Measurements from ENCODE around the gene ERLIN1. TPM values are rescaled to one million over a fixed set of nuclear protein-coding genes. Genes with fewer than 3 reads are reported as not detected.

The ERLIN1 gene
- 10 to 100 TPM; 12.1 to 19.1 TPM for total RNA-seq

- peak; percentile 89 for ATAC-seq (replicated peaks)
- Mint-ChIP-seq H3K27me3 (no peaks in the 10 kb centered on the region), H3K36me3 (ENCODE audit: low read depth) (peaks cover 83% of the 10 kb centered on the region)
Observed at GRCh38 chr10:100185364-100186252, at the start of gene ERLIN1. TSS of gene ERLIN1 (minus strand) at chr10:100186029. CDS start at chr10:100185626, 403 bp downstream.

GRCh38 chr10:100232101-100232500 is 46.3 kb upstream of the ERLIN1 start:
- peak overlapping the region; percentile 78 for H3K27ac Mint-ChIP-seq
- H3K4me1 Mint-ChIP-seq: peaks cover 20% of the 10 kb centered on the region
- H3K9me3 Mint-ChIP-seq: no peaks in the 10 kb centered on the region
- no peaks in the 10 kb centered on the region for H3K27me3 Mint-ChIP-seq
- H3K4me3 Mint-ChIP-seq: no peak overlapping the region
- peaks cover 77% of the 10 kb centered on the region for H3K36me3 Mint-ChIP-seq (ENCODE audit: low read depth)
- ATAC-seq (replicated peaks): no peak

More at GRCh38 chr10:100185364-100186252, at the start of gene ERLIN1:
- Mint-ChIP-seq H3K4me1 (peaks cover 38% of the 10 kb centered on the region), H3K27ac (peak within 1 kb of the TSS; percentile 91), H3K4me3 (peak within 1 kb of the TSS; percentile 91), H3K9me3 (no peaks in the 10 kb centered on the region)

GRCh38 chr10:100229819-100230422 is 44.1 kb upstream of the ERLIN1 start:
- no peaks in the 10 kb centered on the region for H3K27me3 Mint-ChIP-seq
- ATAC-seq (replicated peaks): no peak
- peaks cover 27% of the 10 kb centered on the region for H3K4me1 Mint-ChIP-seq
- H3K9me3 Mint-ChIP-seq: no peaks in the 10 kb centered on the region
- H3K4me3 Mint-ChIP-seq: peak overlapping the region; percentile 94
- peak overlapping the region; percentile 93 for H3K27ac Mint-ChIP-seq
- H3K36me3 Mint-ChIP-seq (ENCODE audit: low read depth): peaks cover 72% of the 10 kb centered on the region

GRCh38 chr10:100223879-100224278 is 38.0 kb upstream of the ERLIN1 start:
- Mint-ChIP-seq H3K4me3 (no peak overlapping the region), H3K27ac (no peak overlapping the region), H3K36me3 (ENCODE audit: low read depth) (peaks cover 79% of the 10 kb centered on the region), H3K9me3 (no peaks in the 10 kb centered on the region), H3K4me1 (peaks cover 19% of the 10 kb centered on the region), H3K27me3 (no peaks in the 10 kb centered on the region)
- ATAC-seq (replicated peaks): no peak

GRCh38 chr10:100222529-100222928 is 36.7 kb upstream of the ERLIN1 start:
- no peaks in the 10 kb centered on the region for H3K27me3 Mint-ChIP-seq
- H3K27ac Mint-ChIP-seq: no peak overlapping the region
- peaks cover 9% of the 10 kb centered on the region for H3K4me1 Mint-ChIP-seq
- no peak overlapping the region for H3K4me3 Mint-ChIP-seq
- H3K9me3 Mint-ChIP-seq: no peaks in the 10 kb centered on the region
- H3K36me3 Mint-ChIP-seq (ENCODE audit: low read depth): peaks cover 90% of the 10 kb centered on the region
- ATAC-seq (replicated peaks): no peak

- H3K36me3 Mint-ChIP-seq (ENCODE audit: low read depth): peaks cover 99% of the 10 kb centered on the region
- no peak for ATAC-seq (replicated peaks)
- no peak overlapping the region for H3K27ac Mint-ChIP-seq
Observed at GRCh38 chr10:100216006-100216405, 30.2 kb upstream of the ERLIN1 start.

GRCh38 chr10:100209303-100209702 is 23.5 kb upstream of the ERLIN1 start:
- Mint-ChIP-seq H3K27me3 (no peaks in the 10 kb centered on the region), H3K36me3 (ENCODE audit: low read depth) (peaks cover 95% of the 10 kb centered on the region), H3K9me3 (no peaks in the 10 kb centered on the region), H3K4me1 (no peaks in the 10 kb centered on the region), H3K4me3 (no peak overlapping the region), H3K27ac (no peak overlapping the region)
- no peak for ATAC-seq (replicated peaks)

More at GRCh38 chr10:100216006-100216405, 30.2 kb upstream of the ERLIN1 start:
- Mint-ChIP-seq H3K9me3 (no peaks in the 10 kb centered on the region), H3K27me3 (no peaks in the 10 kb centered on the region), H3K4me3 (no peak overlapping the region), H3K4me1 (peaks cover 4% of the 10 kb centered on the region)

- Mint-ChIP-seq H3K36me3 (ENCODE audit: low read depth) (peaks cover 97% of the 10 kb centered on the region), H3K4me3 (no peak overlapping the region), H3K9me3 (no peaks in the 10 kb centered on the region), H3K4me1 (peaks cover 3% of the 10 kb centered on the region), H3K27ac (no peak overlapping the region), H3K27me3 (no peaks in the 10 kb centered on the region)
- ATAC-seq (replicated peaks): no peak
Observed at GRCh38 chr10:100208276-100208675, 22.4 kb upstream of the ERLIN1 start.

GRCh38 chr10:100204370-100204769 is 18.5 kb upstream of the ERLIN1 start:
- no peak for ATAC-seq (replicated peaks)
- no peaks in the 10 kb centered on the region for H3K27me3 Mint-ChIP-seq
- H3K9me3 Mint-ChIP-seq: no peaks in the 10 kb centered on the region
- peaks cover 98% of the 10 kb centered on the region for H3K36me3 Mint-ChIP-seq (ENCODE audit: low read depth)
- H3K4me1 Mint-ChIP-seq: peaks cover 3% of the 10 kb centered on the region
- peak overlapping the region; percentile 84 for H3K27ac Mint-ChIP-seq
- no peak overlapping the region for H3K4me3 Mint-ChIP-seq

- Mint-ChIP-seq H3K27me3 (no peaks in the 10 kb centered on the region), H3K4me3 (no peak overlapping the region), H3K4me1 (peaks cover 3% of the 10 kb centered on the region), H3K9me3 (no peaks in the 10 kb centered on the region), H3K36me3 (ENCODE audit: low read depth) (peaks cover 98% of the 10 kb centered on the region), H3K27ac (no peak overlapping the region)
- ATAC-seq (replicated peaks): no peak
Observed at GRCh38 chr10:100201549-100201948, 15.7 kb upstream of the ERLIN1 start.

- Mint-ChIP-seq H3K36me3 (ENCODE audit: low read depth) (peaks cover 91% of the 10 kb centered on the region), H3K4me3 (no peak overlapping the region), H3K27me3 (no peaks in the 10 kb centered on the region), H3K27ac (no peak overlapping the region), H3K4me1 (peaks cover 5% of the 10 kb centered on the region), H3K9me3 (no peaks in the 10 kb centered on the region)
- ATAC-seq (replicated peaks): no peak
Observed at GRCh38 chr10:100194711-100195110, 8.9 kb upstream of the ERLIN1 start.

GRCh38 chr10:100192350-100192749 is 6.5 kb upstream of the ERLIN1 start:
- ATAC-seq (replicated peaks): no peak
- Mint-ChIP-seq H3K27ac (no peak overlapping the region), H3K36me3 (ENCODE audit: low read depth) (peaks cover 91% of the 10 kb centered on the region), H3K9me3 (no peaks in the 10 kb centered on the region), H3K27me3 (no peaks in the 10 kb centered on the region), H3K4me3 (no peak overlapping the region), H3K4me1 (peaks cover 11% of the 10 kb centered on the region)

- peaks cover 86% of the 10 kb centered on the region for H3K36me3 Mint-ChIP-seq (ENCODE audit: low read depth)
- H3K4me3 Mint-ChIP-seq: peak overlapping the region; percentile 91
- peak overlapping the region; percentile 91 for H3K27ac Mint-ChIP-seq
- H3K27me3 Mint-ChIP-seq: no peaks in the 10 kb centered on the region
- H3K9me3 Mint-ChIP-seq: no peaks in the 10 kb centered on the region
- peaks cover 42% of the 10 kb centered on the region for H3K4me1 Mint-ChIP-seq
- ATAC-seq (replicated peaks): peak; percentile 67
Observed at GRCh38 chr10:100186253-100187212, 704 bp upstream of the ERLIN1 start.

GRCh38 chr10:100184840-100185239 is 989 bp downstream of the ERLIN1 start:
- H3K27me3 Mint-ChIP-seq: no peaks in the 10 kb centered on the region
- peak overlapping the region; percentile 91 for H3K4me3 Mint-ChIP-seq
- ATAC-seq (replicated peaks): peak; percentile 15
- H3K4me1 Mint-ChIP-seq: peaks cover 45% of the 10 kb centered on the region
- H3K36me3 Mint-ChIP-seq (ENCODE audit: low read depth): peaks cover 83% of the 10 kb centered on the region
- peak overlapping the region; percentile 91 for H3K27ac Mint-ChIP-seq
- H3K9me3 Mint-ChIP-seq: no peaks in the 10 kb centered on the region
